Neutrophil (primary cell): ENCODE data around the gene EOMES.

Experiments
- H3K27ac ChIP-seq: fragments of 200-600 bp; sonication (generic); 2 replicates; pipeline ENCODE4 v1.5.1; 2016; ENCODE audit warnings: mild to moderate bottlenecking, moderate library complexity
- H3K27me3 ChIP-seq: fragments of 200-600 bp; sonication (generic); 2 replicates; pipeline ENCODE4 v1.6.0; 2016; ENCODE audit warnings: mild to moderate bottlenecking
- H3K36me3 ChIP-seq: fragments of 200-600 bp; sonication (generic); 2 replicates; pipeline ENCODE4 v1.5.1; 2017
- H3K4me1 ChIP-seq, 2 experiments: fragments of 200-600 bp in 1 of 2; sonication (generic) in 1 of 2; 1 replicate in 1 of 2; 2 replicates in 1 of 2; pipeline versions ENCODE4 v1.5.1 to v1.6.1; 2013 to 2016; ENCODE audit warnings: low read depth in 1 of 2, low read length in 1 of 2, mild to moderate bottlenecking in 1 of 2, moderate library complexity in 1 of 2; ENCODE audit not compliant: control insufficient read depth in 1 of 2, insufficient read depth in 1 of 2
- H3K4me3 ChIP-seq, 2 experiments: fragments of 200-600 bp in 1 of 2; sonication (generic) in 1 of 2; 1 replicate in 1 of 2; 2 replicates in 1 of 2; pipeline ENCODE4 v1.5.1; 2013 to 2016; ENCODE audit warnings: low read depth in 1 of 2, low read length in 1 of 2, mild to moderate bottlenecking in 1 of 2, moderate library complexity in 1 of 2
- H3K9me3 ChIP-seq: fragments of 200-600 bp; sonication (generic); 2 replicates; pipeline ENCODE4 v1.5.1; 2016
- TF ChIP-seq, protein P1 (sequence below): fragments of 200-600 bp; sonication (generic); IDR thresholded peaks from 2 replicates; pipeline ENCODE4 v1.5.1; 2016; ENCODE audit warnings: antibody characterized with exemption

EOMES gene

DNA sequence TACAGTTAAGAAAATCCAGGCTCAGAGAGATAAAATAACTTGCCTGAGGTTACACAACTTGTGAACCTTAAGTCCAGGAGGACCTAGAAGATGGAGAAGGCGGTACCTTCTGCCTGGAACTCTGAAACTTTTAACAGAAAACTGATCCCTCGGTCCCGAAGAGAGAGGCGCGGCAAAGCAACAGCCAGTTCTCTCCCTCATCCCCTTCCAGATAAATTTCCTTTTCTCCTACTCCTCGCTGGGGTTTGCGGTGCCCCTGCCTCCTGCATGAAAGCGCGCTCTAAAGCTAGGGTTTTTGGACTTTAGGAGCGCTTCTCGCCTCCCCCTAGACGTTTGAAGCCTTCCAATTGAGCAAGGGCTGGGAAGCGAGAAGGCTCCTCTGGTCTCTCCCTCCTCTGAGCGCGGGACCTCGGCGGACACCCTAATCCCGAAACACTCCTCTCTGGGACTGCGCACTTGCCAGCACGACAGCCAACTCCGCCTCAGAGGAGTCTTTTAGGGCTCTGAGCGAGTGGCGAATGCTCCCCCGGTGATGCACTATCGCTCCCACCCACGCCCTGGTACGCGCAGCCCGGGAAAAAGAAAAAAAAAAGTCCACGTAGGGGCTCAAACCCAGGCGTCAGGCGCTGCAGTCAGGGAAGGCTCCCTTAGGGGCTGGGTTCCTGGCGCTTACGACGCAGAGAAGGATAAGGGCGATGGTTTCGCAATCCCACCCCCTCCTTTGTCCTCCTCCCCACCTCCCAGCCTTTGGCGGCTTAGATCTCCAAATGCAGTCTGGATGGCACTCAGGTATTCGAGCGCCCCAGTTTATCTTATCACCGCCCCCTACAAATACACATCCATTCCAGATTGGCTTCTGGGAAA is 7.9 kb upstream of the EOMES start:
- H3K4me3 ChIP-seq = no peak overlapping the region
- no peaks in the 10 kb centered on the region for H3K4me1 ChIP-seq
- TF ChIP-seq, protein P1, sequence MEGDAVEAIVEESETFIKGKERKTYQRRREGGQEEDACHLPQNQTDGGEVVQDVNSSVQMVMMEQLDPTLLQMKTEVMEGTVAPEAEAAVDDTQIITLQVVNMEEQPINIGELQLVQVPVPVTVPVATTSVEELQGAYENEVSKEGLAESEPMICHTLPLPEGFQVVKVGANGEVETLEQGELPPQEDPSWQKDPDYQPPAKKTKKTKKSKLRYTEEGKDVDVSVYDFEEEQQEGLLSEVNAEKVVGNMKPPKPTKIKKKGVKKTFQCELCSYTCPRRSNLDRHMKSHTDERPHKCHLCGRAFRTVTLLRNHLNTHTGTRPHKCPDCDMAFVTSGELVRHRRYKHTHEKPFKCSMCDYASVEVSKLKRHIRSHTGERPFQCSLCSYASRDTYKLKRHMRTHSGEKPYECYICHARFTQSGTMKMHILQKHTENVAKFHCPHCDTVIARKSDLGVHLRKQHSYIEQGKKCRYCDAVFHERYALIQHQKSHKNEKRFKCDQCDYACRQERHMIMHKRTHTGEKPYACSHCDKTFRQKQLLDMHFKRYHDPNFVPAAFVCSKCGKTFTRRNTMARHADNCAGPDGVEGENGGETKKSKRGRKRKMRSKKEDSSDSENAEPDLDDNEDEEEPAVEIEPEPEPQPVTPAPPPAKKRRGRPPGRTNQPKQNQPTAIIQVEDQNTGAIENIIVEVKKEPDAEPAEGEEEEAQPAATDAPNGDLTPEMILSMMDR = no peak
- peaks cover 97% of the 10 kb centered on the region for H3K27me3 ChIP-seq
- H3K36me3 ChIP-seq = no peaks in the 10 kb centered on the region
- H3K27ac ChIP-seq = no peak overlapping the region
- no peaks in the 10 kb centered on the region for H3K9me3 ChIP-seq

DNA sequence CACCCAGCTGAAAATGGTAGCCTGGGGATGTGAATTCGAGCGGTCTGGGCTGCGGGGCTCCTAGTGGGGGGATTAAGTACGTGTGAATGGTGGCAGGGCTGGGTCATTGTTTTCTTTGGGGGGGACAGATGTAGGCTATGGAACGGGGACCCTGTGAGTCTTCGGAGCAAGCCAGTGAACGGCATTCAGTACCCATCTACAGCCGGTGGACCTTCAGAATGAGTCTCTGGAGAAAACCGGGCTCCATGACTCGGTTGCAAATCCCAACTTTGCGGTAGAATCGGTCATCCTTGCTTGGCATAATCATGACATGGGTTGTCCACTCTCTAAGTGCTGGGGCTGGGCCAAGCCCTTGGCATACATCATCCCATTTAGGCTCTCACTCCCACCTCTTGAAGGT is 7.2 kb upstream of the EOMES start:
- H3K27me3 ChIP-seq = peaks cover 100% of the 10 kb centered on the region
- H3K4me3 ChIP-seq = no peak overlapping the region
- H3K36me3 ChIP-seq = no peaks in the 10 kb centered on the region
- no peaks in the 10 kb centered on the region for H3K4me1 ChIP-seq
- no peaks in the 10 kb centered on the region for H3K9me3 ChIP-seq
- no peak overlapping the region for H3K27ac ChIP-seq
- TF ChIP-seq, protein P1 = no peak

DNA sequence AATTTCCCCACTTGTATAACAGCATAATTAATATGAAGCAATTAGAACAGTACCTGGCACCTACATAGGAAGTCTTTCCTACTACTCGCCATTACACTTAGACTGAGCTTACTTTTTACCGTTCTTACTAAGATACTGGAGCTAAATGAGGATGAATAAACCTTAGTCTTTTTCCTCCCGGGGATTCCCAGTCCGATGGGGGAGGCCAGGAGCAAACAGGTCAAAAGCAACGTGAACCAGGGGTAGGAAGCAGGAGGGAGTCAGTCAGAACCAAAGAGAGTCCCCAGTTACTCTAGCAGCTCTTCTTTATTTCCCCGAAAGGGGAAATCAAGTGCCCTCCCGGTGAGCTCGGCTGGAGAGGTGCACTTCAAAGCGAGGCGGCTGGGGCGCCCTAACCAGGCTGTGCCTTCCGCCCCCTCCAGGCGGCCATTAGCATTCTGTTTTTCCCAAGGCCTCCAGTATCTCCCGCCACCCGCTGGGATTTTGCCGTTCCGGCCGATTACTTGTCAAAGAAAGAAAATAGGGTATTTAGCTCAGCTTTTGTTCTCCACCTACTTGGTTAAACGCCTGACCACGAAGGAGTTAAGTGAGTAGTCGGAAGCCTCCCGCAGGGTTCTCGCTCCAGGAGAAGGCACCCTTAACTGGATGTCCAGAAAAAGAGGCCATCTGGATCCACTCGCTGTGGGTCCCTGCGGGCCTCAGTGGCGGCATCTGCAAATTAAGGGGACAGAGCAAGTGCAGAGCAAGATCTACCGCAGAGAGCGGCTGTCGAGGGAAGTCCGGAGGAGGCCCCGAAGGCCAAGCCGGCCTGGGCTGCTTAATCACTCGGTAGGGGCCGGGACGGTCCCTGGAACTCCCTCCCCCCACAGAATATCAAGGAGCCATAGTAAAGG is 6.3 kb upstream of the EOMES start:
- H3K4me1 ChIP-seq = peaks cover 0 to 4% of the 10 kb centered on the region in 2 experiments
- TF ChIP-seq, protein P1 = no peak
- no peak overlapping the region for H3K4me3 ChIP-seq
- H3K9me3 ChIP-seq = no peaks in the 10 kb centered on the region
- H3K27ac ChIP-seq = no peak overlapping the region
- H3K36me3 ChIP-seq = no peaks in the 10 kb centered on the region
- H3K27me3 ChIP-seq = peaks cover 100% of the 10 kb centered on the region

DNA sequence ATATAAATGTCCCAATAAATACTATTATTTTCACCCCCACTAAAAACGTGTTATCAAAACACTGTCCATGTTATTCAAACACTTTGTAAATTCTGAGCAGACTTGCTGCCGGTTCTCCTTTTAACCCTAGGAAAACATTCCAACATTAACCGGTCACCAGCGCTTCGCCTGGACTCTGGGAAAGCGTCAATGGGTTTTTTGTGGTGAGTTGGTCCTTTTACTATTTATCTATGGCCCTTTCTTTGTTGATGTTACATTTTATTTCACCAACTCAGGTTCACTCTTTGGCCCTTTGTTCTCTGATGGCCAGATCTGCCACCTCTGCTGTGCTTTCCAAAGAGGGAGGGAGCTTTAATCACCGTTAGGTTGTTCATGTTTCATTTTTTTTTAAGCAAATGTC is 4.1 kb upstream of the EOMES start:
- no peak overlapping the region for H3K4me3 ChIP-seq
- TF ChIP-seq, protein P1 = no peak
- H3K36me3 ChIP-seq = no peaks in the 10 kb centered on the region
- peaks cover 12 to 22% of the 10 kb centered on the region in 2 experiments for H3K4me1 ChIP-seq
- H3K27ac ChIP-seq = no peak overlapping the region
- H3K9me3 ChIP-seq = no peaks in the 10 kb centered on the region
- peaks cover 100% of the 10 kb centered on the region for H3K27me3 ChIP-seq

DNA sequence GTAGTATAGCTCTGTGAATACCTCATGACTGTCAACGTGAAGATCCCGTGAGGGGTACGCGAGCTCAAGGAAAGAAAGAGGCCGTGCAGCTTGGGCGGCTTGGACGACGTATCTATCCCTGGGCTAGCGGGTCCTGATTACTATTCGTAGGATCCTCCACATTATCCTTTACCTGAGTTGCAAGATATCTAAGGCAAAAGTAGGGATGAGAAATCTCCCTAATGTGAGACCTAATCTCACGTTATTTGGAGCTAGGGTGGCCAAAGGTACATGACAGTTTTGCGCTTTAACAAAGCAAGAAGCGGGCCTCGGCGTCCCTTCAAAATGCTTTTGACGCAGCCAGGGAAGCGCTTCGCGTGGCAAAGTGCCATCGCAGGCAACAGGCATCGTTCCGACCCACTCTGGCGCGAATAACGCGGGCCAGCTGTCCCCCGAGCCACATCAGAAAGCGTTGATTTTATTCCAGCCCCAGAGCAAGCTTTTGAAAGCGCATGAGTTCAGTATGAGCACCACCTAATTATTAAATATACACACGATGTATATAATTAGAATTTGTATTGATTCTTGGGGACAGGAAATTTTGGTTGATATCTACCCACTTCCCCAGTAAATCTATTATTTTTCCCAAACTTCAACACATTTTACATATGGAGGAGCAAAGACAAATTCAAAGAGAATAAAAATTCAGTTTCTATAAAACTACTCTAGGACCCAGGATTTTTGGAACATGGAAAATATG is 2.5 kb upstream of the EOMES start:
- H3K4me1 ChIP-seq = peaks cover 16 to 27% of the 10 kb centered on the region in 2 experiments
- H3K27ac ChIP-seq = no peak overlapping the region
- TF ChIP-seq, protein P1 = no peak
- H3K4me3 ChIP-seq = no peak overlapping the region
- no peaks in the 10 kb centered on the region for H3K36me3 ChIP-seq
- no peaks in the 10 kb centered on the region for H3K9me3 ChIP-seq
- H3K27me3 ChIP-seq = peaks cover 100% of the 10 kb centered on the region
